Activated T-helper 17 cell treated with anti-CD3 and anti-CD28 coated beads, Interleukin-2, amount 50 U/mL, for 72 hours (primary cell): ENCODE measurements around the gene TROAP. TPM values are rescaled to one million over a fixed set of nuclear protein-coding genes. Genes with fewer than 3 reads are reported as not detected.
"Not testable (repeated sequence)": the region's sequence is repeated elsewhere in the genome, so short reads cannot be mapped to it uniquely, and the experiment has no call there.

Source experiments
- ATAC-seq: fragments of 150-1000 bp; cut with Tn5 transposase; replicated peaks from 2 replicates; pipeline ENCODE4 v1.10.0; 2021; ENCODE audit warnings: mild to moderate bottlenecking, moderate library complexity
- H3K27ac Mint-ChIP-seq: one replicate; pipeline ENCODE4 v1.8.0; 2022; ENCODE audit warnings: mixed read lengths
- H3K27me3 Mint-ChIP-seq: one replicate; pipeline ENCODE4 v1.8.0; 2022; ENCODE audit warnings: mixed read lengths
- H3K36me3 Mint-ChIP-seq: one replicate; pipeline ENCODE4 v1.8.0; 2022; ENCODE audit warnings: low read depth, mild to moderate bottlenecking, mixed read lengths
- H3K4me1 Mint-ChIP-seq: one replicate; pipeline ENCODE4 v1.8.0; 2022; ENCODE audit warnings: mixed read lengths
- H3K4me3 Mint-ChIP-seq: one replicate; pipeline ENCODE4 v1.8.0; 2022; ENCODE audit warnings: mild to moderate bottlenecking, mixed read lengths
- H3K9me3 Mint-ChIP-seq: one replicate; pipeline ENCODE4 v1.8.0; 2022; ENCODE audit warnings: mixed read lengths
- total RNA-seq, 2 donors: library from RNA; stranded (reverse); gene quantifications; one replicate each; pipeline ENCODE4 v1.2.3, GENCODE V29; 2022

Gene TROAP
- total RNA-seq, 2 donors from 2014 or later: 53.9 to 56.5 TPM

DNA sequence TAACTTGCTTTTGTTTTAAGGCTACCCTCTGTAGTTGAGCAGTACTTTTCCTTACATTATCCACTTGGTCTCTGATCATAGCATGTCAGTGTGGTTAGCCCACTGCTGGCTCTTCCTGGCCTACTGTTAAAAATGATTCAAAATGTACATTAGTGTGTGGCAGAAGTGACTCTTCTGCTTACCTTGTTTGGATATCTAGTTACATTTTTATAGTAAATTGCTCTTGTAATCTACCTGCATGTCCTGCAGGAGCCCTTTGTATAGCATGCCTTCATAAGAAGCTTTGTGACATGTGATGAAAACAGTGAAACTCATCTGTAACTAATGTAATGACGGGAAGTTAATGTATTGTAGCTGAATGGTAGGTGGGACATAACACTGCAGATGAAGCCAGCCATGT lies 52.4 kb downstream of the TROAP start:
- Mint-ChIP-seq H3K4me1 (peaks cover 4% of the 10 kb centered on the region), H3K27ac (peak overlapping the region; percentile 0), H3K4me3 (no peak overlapping the region), H3K27me3 (no peaks in the 10 kb centered on the region), H3K9me3 (no peaks in the 10 kb centered on the region), H3K36me3 (no peaks in the 10 kb centered on the region)
- ATAC-seq: peak; percentile 71

DNA sequence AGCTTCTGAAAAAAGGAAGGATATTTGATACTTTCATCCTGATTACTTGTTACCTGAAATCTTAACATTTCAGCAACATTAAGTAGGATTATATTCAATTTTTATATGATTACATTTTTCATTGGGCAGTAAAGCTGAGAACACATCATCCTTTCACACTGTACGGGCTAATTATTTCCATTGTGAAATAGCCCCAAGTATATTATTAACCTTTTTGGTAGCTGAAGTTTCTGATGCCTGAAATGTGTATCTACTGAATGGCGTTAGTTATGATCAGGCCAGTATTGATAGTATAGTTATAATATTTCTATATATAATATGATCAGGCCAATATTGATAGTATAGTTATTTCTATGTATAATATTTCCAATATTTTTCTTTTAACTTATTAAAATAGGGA lies 54.3 kb downstream of the TROAP start:
- Mint-ChIP-seq H3K27me3 (no peaks in the 10 kb centered on the region), H3K4me3 (no peak overlapping the region), H3K27ac (no peak overlapping the region), H3K4me1 (peaks cover 4% of the 10 kb centered on the region), H3K36me3 (no peaks in the 10 kb centered on the region), H3K9me3 (no peaks in the 10 kb centered on the region)
- no peak for ATAC-seq

DNA sequence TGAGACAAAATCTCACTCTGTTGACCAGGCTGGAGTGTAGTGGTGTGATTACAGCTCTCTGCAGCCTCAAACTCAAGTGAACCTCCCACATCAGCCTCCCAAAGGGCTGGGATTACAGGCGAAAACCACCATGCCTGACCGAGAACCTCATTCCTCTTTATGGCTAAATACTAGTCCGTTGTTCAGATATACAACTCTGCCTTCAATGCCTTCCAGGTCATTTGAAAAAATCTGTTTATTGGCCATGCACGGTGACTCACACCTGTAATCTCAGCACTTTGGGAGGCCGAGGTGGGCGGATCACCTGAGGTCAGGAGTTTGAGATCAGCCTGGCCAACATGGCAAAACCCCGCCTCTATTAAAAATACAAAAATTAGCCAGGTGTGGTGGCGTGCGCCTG lies 57.1 kb downstream of the TROAP start:
- not testable (repeated sequence) for H3K27ac Mint-ChIP-seq, ATAC-seq, H3K36me3 Mint-ChIP-seq, H3K27me3 Mint-ChIP-seq, H3K4me3 Mint-ChIP-seq, H3K4me1 Mint-ChIP-seq, H3K9me3 Mint-ChIP-seq

Other genes starting within 250 kb of the TROAP start
- under 1 TPM; 0.26 to 0.42 TPM for gene DHH, start 228.5 kb upstream of the TROAP start, total RNA-seq
- gene LMBR1L, start 212.4 kb upstream of the TROAP start, total RNA-seq: 100 to 1,000 TPM in 1 of 2 donors, 10 to 100 TPM in 1; 56.8 to 105 TPM
- gene TUBA1B, start 191.9 kb upstream of the TROAP start, total RNA-seq: 1,000 to 10,000 TPM; 1,357 to 2,653 TPM
- 10 to 100 TPM; 57.9 to 72.6 TPM for gene TUBA1A, start 134.2 kb upstream of the TROAP start, total RNA-seq
- 100 to 1,000 TPM; 277 to 363 TPM for gene TUBA1C, start 58.2 kb upstream of the TROAP start, total RNA-seq
- gene PRPH, start 28.1 kb upstream of the TROAP start, total RNA-seq: under 1 TPM in 1 of 2 donors, not detected in 1; 0.32 TPM
- gene C1QL4, start 13.9 kb downstream of the TROAP start, total RNA-seq: not detected
- not detected for gene DNAJC22, start 23.6 kb downstream of the TROAP start, total RNA-seq
- 10 to 100 TPM; 15.3 to 16.9 TPM for gene SPATS2, start 44.2 kb downstream of the TROAP start, total RNA-seq
- gene KCNH3, start 215.8 kb downstream of the TROAP start, total RNA-seq: 1 to 10 TPM; 1.1 to 1.3 TPM
- 10 to 100 TPM; 31.6 to 54.8 TPM for gene MCRS1, start 244.9 kb downstream of the TROAP start, total RNA-seq